ENCODE measurements around the gene SNX1.

DNA sequence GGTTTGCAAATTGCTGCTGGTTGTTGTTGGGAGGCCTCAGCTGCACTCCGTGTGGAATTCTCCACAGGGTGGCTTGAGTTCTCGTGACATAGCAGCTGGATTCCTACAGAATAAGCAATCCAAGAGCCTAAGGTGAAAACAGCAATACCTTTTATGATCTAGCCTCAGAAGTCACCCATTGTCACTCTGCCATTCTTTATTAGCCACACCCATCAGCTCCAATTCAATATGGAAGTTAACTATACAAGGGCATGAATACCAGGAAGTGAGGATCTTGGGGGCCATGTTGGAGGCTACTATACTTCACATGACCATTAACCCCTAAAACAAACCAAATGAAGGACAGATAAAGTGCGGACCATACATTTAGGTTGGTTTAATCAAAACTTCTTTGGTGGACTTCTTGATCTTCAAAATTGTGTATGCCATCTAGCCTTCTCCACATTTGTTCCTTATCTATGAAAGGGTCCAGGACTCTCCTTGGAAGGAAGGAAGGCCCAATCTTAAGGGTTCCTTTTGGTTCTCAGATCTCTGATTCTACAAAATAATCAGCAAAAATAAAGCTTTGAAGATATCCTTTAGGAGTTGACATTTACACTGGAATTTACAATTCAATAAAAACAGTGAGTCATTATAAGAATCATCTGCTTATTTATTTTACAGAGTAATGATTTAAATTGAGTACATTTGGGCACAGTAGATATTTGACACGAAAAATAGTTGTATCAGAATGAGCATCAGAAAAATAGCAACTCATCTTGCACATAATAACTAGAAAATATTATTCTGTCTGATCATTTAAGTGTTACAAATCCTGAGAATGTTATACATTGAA is 23.6 kb upstream of the SNX1 start:
- TF ChIP-seq, protein P1, sequence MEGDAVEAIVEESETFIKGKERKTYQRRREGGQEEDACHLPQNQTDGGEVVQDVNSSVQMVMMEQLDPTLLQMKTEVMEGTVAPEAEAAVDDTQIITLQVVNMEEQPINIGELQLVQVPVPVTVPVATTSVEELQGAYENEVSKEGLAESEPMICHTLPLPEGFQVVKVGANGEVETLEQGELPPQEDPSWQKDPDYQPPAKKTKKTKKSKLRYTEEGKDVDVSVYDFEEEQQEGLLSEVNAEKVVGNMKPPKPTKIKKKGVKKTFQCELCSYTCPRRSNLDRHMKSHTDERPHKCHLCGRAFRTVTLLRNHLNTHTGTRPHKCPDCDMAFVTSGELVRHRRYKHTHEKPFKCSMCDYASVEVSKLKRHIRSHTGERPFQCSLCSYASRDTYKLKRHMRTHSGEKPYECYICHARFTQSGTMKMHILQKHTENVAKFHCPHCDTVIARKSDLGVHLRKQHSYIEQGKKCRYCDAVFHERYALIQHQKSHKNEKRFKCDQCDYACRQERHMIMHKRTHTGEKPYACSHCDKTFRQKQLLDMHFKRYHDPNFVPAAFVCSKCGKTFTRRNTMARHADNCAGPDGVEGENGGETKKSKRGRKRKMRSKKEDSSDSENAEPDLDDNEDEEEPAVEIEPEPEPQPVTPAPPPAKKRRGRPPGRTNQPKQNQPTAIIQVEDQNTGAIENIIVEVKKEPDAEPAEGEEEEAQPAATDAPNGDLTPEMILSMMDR (conservative IDR thresholded peaks at IDR 0.05; ENCODE audit: low read depth, low read length), result no peak
- TF ChIP-seq EZH2 (IDR thresholded peaks at IDR 0.05; ENCODE audit: low read length, unreplicated experiment), result no peak
